Measurements from ENCODE around the gene ARPP21.

Gene ARPP21

DNA sequence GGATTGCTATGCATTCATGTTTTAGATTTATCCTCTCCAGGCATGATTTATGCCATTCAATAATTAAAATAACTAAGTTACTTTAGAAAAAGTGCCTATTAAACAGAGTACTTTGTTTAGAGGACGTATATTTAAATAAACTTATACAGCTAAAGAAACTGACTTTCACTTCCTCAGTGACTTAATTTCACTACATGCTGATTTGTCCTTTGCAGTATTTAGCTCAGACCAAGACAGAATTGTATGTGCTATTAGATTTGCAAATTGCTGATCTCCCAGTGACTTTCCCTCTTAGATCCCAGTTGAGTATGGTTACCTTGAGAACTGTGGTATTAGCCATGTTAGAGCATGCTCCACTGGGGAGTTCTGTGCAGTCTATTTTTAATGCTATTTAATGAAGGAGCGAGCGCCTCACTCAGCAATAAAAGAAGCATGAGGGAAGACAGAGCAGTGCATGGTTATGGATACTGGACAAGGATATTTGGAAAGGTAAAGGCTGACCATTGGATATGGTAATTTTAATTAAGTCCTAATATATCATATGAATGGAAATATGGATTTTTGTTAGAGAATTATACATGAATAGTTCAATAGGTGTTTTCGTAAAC, 2.7 kb downstream of the ARPP21 start:
- peak; percentile 9 to 30 for DNase-seq

DNA sequence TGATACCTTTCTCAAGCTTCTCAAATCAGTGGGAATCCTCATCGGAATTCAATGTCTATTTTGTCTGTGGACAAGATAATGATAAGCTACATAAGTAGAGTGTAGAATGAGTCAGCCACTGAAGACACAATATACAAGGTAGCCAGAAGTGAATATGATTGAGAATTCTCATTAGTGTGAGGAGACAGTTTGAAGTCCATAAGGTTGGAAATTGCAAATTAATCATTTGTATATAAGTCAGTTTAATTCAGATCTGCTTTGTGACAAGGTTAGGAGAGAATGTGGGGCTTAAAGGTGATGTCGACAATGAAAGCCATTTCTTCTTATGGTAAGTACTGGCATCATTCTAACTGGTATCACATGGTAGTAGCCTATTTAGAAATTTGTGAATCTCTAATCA, 4.2 kb downstream of the ARPP21 start:
- DNase-seq, result peak in 1 of 2 experiments; percentile 19

DNA sequence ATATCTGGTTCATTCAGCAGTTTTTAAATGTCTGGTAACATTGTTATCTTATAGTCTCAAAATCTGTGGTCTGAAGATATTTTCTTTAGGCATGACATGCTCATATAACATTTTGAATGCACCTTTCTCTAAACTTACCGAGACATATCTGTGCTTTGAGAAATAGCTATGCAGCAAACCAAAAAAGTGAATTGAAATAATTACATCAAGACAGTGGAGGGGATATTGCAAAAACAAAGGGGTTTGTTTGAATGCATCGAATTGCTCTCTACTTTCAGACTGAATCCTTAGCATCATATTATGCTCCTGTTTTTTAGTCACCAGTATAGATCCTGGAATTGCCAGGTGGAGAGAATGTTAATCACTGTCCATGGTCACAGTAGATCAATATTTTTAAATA, 5.1 kb downstream of the ARPP21 start:
- no peak for DNase-seq

DNA sequence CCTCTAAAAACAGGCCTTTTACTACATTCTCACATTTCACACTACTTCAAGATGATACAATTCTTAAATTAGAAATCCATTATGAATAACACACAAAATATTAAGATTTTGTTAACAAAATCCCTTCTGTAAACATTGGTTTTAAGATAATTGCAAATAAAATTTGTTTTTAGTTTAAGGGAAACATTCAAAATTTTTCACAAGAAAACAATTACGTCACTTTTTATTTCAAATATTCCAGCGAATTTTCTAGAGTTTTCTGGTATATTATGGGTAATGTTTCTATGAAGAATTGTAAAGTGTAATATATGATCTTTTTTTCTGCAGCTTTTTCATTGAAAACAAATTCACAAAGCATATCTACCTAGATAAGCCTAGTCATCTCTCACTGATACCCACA, 5.9 kb downstream of the ARPP21 start:
- no peak for DNase-seq

DNA sequence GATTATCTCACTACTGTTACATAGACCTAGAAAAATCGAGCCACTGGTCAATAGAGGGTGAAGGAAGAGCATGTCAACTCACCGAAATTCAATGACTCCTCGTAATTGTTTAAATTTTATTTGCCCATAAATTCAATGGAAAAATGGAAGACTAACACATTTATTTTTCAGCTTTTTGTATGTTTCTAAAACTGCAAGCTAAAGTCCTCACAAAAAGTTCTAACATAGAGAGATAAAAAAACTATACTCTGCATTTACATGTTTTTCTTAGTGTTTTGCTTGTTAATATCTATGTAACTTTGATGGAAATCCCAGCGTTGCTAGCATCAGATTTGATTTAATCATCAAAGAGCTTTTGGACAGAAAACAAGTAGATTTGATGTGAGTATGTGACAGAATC, 6.8 kb downstream of the ARPP21 start:
- DNase-seq, result no peak

DNA sequence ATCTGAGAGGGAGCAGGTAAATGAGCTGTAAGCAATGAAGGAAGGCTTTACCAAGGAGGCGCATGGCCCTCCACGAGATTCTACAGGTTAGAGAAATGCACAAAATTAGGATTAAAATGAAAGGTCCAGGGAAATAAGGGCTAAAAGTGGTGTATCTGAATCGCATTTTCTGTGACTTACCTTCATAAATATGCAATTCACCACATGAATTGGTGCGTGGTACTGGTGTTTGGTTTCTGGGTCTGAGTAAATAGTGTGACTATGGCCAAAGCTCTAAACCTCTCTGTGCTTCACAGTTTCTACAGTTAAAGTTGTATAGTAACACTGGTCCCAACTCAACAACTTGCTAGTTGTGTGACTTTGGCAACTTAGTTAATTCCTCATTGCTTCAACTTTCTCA, 8.1 kb downstream of the ARPP21 start:
- DNase-seq, result no peak

DNA sequence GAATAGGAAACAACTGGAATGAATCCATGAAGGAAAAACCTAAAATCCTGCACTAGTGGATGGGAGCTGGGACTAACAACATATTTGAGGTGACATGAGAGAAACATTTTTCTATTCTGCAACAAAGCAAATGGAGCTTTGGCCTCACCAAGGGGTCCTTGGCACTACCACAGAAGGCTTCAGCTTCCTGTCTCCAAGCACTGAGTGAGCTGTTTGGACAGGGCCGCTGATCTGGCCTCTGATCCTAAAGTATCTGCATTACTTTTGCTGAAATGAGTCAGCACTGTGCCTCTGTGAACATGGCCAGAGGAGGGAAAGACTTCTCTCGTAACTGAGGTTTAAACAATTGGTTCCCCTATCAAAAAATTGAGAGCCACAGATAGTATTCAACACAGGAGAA, 9.0 kb downstream of the ARPP21 start:
- peak; percentile 56 to 75 for DNase-seq

DNA sequence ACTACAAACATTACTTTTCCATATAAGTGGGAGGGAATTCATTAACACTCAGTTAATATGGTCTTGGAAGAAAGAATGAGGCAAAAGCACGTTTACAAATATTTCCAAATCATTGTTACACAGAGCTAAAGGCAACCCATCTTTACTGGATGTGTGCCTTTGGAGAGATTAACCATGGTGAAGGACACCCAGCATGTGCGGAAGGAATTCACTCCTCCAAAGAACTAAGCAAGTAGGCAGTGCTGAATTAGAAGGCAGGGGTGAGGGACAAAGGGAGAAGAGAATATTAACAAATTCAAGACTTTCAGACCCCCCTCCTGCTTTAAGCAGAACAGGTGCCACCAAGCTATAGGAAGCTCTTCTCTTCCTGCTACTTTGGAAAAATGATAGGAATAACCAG, 10.1 kb downstream of the ARPP21 start:
- DNase-seq, result no peak

DNA sequence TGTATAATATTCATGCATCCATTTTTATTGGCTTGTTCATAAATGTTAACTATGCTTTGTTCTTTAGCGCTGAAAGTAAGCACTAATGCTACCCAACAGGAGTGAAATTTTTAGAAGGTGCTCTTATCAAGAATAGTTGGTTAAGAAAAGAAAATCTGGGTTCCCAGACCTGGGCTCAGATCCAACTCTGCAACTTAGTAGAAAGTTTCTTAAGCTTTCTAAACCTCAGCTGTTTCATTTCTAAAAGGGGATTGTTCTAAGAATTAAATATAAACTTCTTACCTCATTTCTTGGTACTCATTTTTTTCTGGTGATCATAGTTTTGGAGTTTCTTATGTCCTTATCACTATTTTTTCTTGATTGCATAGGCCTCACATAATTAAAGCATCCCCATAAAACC, 12.1 kb downstream of the ARPP21 start:
- no peak for DNase-seq

DNA sequence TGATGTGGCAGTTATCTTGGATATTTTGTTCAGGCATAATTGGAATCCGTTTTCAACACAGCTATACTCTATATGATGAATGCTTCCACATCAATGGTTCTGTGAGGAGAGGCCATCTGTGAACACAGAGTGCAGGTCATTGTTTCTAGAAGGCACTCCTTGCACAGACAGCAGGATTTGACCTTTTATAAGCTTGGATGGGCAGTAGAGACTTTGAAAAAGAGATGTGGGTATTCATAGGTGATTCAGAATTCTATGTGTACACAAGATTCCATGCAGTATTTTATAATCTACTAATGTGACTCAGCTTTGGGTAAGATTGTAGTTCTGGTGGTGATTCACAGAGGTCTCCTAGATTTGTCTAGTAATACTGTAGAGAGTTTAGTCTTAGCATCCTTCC, 12.5 kb downstream of the ARPP21 start:
- DNase-seq, result peak; percentile 37 to 68

DNA sequence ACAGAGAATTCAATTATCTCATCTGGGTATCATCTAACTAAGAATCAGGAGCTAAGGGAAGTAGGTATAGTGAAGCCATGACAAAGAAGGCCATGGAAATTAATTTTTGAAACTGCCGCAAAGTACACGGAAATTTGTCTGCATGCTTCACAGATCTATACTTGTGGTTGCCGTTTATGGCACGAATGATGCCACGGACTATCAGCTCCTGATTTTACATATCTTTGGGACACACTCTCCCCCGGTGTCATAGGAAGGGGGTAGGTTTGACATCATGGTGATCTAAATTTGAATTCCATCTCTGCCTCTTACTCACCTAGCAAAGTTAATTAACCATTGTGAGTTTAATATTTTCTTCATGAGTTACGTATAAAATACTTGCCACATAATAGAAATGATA, 14.0 kb downstream of the ARPP21 start:
- no peak for DNase-seq

DNA sequence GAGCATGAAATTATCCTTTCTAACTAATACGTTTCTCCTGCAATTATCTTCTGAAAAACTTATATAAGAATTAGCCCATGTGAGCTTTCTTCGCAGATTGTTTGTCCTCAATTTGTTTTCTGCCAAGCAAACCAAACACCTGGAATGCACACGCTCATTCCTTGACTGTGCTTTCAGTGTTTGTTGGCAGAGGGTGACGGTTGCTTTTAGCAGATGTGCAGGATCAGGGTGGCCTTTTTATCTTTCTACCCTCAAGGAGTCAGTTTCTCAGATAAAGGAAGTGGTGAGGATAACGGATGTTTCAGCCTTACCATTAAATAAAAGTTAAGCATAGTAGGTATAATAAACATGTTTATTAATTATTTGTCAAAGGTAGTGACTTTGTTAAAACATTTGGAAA, 15.2 kb downstream of the ARPP21 start:
- no peak for DNase-seq

DNA sequence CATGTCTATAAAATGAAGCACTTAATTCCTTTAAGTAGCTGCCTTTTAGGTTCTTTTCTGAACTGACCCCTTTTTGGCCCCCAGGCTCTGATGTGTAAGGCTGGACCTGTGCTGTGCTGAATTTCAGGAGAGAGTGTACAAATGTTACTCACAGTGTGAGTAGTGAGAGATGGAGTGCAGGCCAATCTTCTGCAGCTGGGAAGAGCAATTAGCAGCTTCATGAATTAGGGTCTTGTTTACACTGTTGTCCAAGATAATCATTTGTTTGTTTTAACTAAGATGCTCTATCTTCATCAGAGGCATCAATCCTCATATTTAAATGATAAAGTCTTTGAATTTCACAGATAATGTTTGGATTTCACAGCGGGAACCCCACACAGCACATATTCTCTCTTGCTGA, 19.4 kb downstream of the ARPP21 start:
- DNase-seq, result no peak

DNA sequence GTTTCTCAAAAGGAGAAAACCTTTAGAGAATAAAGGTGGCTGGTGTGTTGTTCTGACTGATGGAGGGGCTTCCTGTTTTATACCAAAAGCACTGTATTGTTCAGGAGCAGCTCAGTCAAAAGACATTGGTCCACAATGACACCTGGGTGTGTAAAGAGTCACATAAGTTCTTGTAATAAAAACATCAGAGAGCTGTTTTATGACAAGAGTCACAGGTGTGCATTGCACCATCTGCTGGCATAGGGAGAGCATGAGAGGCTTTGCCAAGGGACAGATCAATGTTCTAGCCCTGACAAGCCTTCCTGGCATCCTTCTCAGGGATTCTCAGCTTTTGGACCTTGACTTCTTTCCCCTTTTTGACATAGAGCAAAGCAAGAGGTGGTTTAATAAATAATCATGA, 20.4 kb downstream of the ARPP21 start:
- DNase-seq, result peak; percentile 20 to 47

DNA sequence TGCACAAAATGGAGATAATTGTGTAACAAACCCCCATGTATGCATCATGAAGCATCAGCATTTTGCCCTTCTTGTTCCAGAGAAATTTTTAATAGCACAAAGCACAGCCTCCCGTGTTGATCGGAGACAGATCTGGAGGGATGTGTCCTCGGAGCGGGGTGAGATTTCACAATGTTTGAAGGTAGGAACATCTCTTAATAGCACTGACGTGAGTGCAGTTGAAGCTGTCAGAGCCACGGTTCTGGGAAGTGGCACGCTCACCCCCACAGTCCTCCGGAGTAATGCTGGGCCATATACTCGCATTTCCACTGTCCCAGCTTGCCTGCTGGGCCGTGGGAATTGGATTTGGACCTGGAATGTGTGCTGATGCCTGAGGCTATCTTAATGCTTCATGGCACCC, 24.1 kb downstream of the ARPP21 start:
- peak in 1 of 2 experiments; percentile 52 for DNase-seq

DNA sequence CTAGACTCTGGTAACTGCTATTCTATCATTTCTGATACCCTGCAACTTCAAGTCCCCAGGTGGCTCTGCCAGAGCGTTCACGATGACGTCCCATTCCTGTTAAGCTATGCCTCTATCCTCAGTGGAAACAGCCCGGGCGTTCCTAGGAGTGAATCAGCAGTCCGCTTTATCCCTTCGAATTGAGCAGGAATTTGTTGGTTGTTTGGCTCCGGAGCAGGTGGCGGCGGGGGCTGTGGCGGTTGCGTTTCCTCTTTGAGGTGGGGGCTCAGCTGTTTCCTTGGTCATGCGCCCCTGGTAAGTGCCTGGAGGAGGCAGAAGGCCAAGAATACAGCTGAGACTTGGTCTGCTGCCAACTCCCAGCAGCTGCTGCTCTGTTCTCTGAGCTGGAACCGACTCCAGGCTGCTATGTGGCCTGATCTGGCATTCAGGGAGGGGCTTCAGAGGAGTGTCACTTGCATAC, 25.2 kb downstream of the ARPP21 start:
- DNase-seq, result peak; percentile 85 to 96

DNA sequence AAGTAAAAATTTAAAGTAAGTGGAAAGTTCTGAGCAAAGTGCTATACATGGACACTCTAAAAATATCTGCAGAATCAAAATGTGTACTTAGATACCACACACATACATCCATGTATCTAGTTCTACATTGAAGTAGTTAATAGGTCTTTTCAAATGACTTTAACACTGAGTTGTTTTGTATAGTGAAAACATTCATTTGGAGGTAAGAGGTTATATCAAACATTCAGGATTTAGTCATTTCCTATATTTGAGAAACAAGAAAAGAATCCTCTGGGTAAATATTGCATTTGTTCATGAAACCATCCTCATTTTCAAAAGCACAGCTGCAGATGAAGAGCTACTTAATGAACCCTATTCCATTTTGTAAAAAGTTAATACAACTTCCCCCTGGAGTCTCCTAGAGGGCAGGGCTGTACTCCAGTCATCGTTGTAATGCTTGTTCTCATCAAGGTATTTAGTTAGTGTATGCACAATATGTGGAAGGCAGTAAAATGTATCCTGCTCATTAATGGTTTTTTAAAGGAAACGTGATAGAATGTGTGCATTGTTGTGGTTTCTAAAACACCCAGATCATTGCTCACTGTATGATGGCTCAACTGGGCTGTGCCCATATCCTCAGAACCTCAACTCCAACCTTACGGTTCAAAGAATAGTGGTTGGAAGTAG, 26.2 kb downstream of the ARPP21 start:
- peak in 1 of 2 experiments; percentile 5 for DNase-seq

DNA sequence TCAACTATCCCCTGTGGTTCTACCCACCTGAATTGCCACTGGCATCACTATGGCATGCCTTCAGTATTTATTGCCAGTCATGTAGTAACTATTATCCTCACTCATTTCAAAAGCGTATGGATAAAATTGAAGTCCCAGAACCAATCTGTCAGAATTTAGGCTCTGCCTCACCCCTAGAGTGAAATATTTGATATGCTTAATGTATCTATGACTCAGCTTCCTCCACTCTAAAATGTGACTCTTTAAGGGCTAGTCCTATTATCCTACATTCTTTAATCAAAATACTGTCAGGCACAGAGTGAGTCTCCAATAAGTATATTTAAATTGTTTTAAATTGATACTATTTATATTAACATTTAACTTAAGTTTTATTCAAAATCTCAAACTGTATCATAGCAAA, 27.6 kb downstream of the ARPP21 start:
- DNase-seq, result no peak

DNA sequence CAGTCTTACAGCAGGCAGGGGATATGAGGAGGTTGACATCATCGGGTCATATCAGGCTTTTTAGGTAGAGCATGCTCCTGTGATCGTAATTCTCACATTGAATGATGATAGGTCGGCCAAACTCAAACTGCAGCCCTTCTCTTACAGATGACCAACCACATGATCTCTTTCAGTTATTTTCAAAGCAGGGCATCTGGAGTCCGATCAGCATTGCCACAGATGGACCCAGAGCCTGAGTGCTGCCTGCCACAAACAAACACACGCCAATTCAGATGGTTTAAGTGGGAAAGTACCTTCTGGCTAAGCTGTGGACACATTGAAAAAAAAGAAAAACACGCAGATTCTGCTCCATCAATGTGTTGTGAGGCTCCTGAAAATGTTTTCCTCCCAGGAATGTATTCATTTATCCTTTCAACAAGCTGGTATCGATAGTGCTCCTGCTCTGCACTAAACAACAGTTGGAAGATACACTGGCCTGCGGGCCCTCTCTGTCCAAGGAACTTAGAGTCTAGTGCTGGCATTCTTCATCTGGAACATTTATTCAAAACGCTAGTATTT, 31.2 kb downstream of the ARPP21 start:
- DNase-seq, result peak in 1 of 2 experiments; percentile 45

DNA sequence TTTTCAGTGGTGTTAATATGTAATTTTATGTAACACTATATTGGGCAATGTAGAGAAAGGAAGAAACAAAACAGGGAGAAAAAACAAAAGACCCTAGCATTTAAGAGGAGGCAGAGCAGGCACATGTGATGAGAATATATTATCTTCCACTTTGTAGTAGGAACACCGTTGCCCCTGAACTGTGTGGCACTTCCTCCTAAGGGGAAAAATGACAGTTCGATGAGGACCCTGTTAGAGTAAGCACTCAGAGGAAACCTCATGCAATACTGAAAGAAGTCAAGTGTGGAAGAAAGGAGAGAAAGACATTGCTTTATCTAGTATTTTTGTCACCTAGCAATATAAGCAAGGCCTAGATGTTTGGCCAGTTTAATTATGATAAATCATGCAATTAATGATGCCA, 32.2 kb downstream of the ARPP21 start:
- no peak for DNase-seq

DNA sequence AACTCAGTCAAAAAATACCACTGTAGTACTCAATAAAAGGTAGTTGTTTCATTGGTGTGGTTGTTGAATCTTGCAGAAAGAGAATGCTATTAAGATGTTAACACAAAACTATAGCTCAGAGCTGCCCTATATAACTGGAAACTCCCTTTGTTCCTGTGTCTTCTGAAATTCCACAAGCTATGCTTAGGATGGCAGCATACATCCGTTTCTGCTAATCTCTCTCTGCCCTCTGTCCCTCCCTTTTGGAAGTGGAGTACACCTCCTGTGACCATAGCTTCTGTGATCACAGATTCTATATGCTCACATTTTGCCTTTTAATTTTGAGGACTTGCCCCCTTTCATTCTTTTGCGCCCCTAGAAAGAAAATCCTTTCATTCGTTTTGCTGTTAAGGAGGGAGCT, 33.7 kb downstream of the ARPP21 start:
- no peak for DNase-seq

DNA sequence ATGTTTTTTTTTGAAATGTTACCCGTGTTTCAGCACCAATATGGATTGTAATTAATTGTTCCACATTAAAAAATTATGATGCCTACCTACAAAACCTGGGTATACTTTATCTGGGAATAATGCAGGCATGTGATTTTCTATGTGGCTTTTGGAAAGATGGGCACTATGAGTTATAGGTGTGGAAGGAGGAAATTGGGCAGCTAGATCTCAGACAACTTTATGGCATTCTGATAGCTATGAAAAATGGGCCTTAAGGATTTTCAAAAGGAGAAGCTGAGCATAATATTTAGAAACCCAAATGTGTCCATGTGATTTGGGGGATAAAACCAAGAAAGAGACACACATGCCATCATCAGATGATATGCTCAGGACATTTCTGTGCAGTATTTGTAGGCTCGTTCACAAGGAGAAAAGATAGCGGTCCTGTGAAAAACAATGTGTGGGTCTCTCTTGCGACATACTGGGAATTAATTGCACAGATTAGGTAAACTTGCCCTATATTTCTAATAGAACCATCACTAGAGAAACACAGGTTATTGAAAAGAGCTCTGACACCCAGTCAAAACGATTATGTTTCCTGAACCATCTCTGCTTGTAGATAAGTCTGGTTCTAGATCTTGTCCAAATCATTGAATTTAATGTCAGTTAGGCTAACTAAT, 35.3 kb downstream of the ARPP21 start:
- no peak for DNase-seq

DNA sequence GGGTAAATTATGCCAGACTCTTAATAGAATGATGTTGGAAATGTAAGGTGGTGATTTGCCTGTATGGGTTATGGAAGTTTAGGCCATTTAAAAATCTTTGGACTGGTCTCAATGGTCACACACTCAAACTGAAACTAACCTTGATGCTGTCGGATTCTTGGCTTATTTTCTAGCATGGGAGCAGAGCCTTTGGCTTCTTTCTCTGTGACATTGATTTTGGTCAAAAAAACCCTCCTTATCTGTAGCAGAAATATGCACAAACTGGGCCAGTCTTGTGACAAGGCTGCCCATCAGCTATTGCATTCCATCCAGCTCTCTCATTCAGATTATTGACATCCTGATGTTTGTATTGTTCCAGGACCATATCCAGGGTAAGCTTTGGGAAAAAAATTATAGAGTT, 35.9 kb downstream of the ARPP21 start:
- DNase-seq, result no peak

DNA sequence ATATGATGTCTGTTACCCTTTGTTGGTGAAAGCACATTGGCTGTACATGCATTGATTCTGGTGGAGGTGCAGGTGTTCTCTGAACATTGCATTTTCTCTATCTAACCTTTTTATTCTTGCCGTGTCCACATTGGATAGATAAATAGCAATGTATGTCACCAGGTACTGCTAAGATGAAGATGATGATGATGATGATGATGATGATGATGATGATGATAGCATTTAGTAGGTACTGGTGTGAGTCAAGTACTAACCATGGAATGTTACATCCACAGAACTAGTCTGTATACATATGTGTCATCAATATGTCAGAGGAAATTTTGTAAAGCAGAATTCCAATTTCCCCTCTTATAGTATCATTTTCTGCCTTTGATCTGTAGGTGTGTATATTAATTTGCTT, 36.3 kb downstream of the ARPP21 start:
- DNase-seq, result no peak

All from NCI-H446 (cell line).